Measurements from ENCODE around the gene OXSR1. TPM values are rescaled to one million over a fixed set of nuclear protein-coding genes. Genes with fewer than 3 reads are reported as not detected.
A peak's percentile ranks its signal among the peaks of the same experiment; 100 is the strongest.

The OXSR1 gene
- total and polyA plus RNA-seq, 10 of the 15 experiments (the other 5 are each of a cell fraction or from before 2014, with no cell fraction given): 12.4 to 54.6 (median 35.7) TPM

DNA sequence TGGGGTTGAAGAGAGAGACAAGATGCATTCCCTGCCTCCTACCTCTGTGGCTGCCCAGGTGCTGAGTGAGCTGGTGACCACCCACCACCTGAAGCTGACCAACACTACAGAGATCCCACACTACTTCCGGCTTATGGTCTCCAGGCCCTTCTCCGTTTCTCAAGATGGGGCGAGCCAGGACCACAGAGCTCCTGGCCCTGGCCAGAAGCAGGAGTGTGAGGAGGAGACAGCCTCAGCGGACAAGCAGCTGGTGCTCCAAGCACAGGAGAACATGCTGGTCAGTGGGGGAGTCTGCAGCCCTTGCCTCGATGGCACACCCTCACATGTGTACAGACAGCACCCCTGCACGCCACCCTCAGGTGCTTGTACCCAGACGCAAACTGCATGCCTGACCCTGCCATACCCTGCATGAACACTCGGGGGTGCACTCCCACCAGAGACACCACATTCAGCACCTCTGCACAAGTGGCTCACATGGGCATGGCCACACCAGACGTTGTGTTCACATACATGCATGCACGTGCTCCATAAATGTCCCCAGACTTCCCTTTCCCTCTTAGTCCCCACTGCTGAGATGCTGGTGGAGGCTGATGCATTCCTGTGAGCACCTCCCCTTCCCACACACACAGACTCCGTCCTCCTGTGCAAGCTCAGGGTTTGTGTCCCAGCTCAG, 47.5 kb upstream of the OXSR1 start (continued):
- TF ChIP-seq, protein P1, sequence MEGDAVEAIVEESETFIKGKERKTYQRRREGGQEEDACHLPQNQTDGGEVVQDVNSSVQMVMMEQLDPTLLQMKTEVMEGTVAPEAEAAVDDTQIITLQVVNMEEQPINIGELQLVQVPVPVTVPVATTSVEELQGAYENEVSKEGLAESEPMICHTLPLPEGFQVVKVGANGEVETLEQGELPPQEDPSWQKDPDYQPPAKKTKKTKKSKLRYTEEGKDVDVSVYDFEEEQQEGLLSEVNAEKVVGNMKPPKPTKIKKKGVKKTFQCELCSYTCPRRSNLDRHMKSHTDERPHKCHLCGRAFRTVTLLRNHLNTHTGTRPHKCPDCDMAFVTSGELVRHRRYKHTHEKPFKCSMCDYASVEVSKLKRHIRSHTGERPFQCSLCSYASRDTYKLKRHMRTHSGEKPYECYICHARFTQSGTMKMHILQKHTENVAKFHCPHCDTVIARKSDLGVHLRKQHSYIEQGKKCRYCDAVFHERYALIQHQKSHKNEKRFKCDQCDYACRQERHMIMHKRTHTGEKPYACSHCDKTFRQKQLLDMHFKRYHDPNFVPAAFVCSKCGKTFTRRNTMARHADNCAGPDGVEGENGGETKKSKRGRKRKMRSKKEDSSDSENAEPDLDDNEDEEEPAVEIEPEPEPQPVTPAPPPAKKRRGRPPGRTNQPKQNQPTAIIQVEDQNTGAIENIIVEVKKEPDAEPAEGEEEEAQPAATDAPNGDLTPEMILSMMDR (IDR thresholded peaks at IDR 0.05 in 2 of 3, conservative IDR thresholded peaks at IDR 0.05 in 1 of 3; ENCODE audit: control insufficient read depth in 2 of 3, extremely low read depth in 1 of 3, insufficient read depth in 1 of 3, low read depth in 3 of 3, low read length in 3 of 3): peak; percentile 94 to 97 (median 95)

DNA sequence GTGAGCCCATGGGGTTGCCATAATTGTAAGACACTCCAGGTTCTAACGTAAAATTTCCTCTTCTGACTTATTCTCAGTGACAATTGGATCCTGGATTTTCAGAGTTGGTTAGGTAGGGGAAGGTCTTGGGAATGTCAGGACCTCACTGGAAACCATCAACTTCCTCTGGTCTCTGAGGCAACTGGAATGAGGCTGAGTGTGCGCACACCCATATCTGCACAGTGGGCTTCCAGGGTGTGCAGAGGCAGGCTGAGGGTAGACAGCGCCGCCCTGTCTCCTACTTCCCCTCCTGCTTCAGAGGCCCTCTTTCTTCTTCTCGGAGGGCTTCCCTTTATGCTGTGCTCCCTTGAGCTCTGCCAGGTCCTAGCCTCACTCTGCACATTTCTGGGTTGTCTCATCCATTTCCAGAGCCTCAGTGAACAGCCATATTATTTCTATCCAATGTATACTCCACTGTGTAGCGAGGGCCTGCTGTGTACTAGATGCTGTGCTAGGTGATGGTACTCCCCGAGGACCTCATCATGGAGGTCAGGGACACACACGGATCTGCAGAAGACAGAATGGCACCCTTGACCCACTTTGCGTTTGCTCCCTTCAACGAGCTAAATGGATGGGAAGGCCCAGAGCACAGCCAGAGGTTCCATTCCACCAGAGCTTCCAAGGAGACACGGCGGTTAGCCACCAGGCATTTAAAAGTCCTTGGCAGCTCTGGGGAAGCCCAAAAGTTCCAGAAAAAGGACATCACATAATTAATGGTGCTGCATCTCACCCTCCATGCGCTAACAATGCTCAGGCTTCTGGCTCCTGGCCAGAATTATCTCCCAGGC, 46.7 kb upstream of the OXSR1 start:
- TSS peak; percentile 46 for BruUV-seq (replicated peaks)
- no peak for ATAC-seq
- H4K20me1 ChIP-seq (ENCODE audit: control insufficient read depth, insufficient read depth): no peaks in the 10 kb centered on the region
- WGBS (ENCODE audit: insufficient coverage, insufficient replicate concordance, low lambda C conversion rate, missing lambda C conversion rate): 90% methylated on average over 13 of the region's 13 CpGs
- in situ Hi-C loops (cut with MboI) (loop anchor here (5.0 kb wide), 1 partner anchor 364 kb away; no protein-coding TSS in a partner anchor), intact Hi-C loops (cut with micrococcal nuclease; ENCODE audit: unreplicated experiment) (loop anchor here (1.0 to 5.0 kb wide), 5 partner anchors 119 to 362 kb away; partner anchors contain the start of genes SLC22A14 and XYLB)
- no peaks in the 10 kb centered on the region for H3K9me3 ChIP-seq (replicated peaks; ENCODE audit: control insufficient read depth, insufficient read depth, low read length)
- no peak overlapping the region for H2AFZ ChIP-seq (ENCODE audit: control insufficient read depth, low read depth, low read length)
- no peak for DNase-seq (ENCODE audit: low read depth, low spot score)
- peaks cover 0 to 14% of the 10 kb centered on the region in 2 experiments; a peak in 3 of 4 replicates for H3K36me3 ChIP-seq (ENCODE audit: control insufficient read depth in 2 of 2, insufficient read depth in 2 of 2, low read length in 1 of 2)
- no peaks in the 10 kb centered on the region; a peak in 1 of 4 replicates for H3K27me3 ChIP-seq (replicated peaks in 1 of 2; ENCODE audit: control insufficient read depth in 2 of 2, insufficient read depth in 2 of 2, low read length in 1 of 2)
- ChIA-PET RAD21 (ENCODE audit: unreplicated experiment) (interaction anchor here (0.9 to 1.7 kb wide), 7 partner anchors 10 to 361 kb away, joined by 3 to 6 read pairs (median 3); no protein-coding TSS in a partner anchor), SMC1A (ENCODE audit: uncharacterized antibody, unreplicated experiment) (interaction anchor here (0.9 to 4.0 kb wide), 5 partner anchors 10 to 179 kb away, joined by 3 to 20 read pairs (median 3); partner anchors contain the start of gene SLC22A14), POLR2A (interaction anchor here (0.6 kb wide), 1 partner anchor 251 kb away, joined by 3 read pairs; no protein-coding TSS in a partner anchor), CTCF (interaction anchor here (0.7 to 5.7 kb wide), 13 partner anchors 10 to 867 kb away, joined by 3 to 42 read pairs (median 4); partner anchors contain the start of gene DLEC1)
- peaks cover 6% of the 10 kb centered on the region; the same call in 1 of the 2 replicates for H3K4me1 ChIP-seq (ENCODE audit: control insufficient read depth, insufficient read depth, low read length)
- H3K4me2 ChIP-seq (ENCODE audit: control insufficient read depth, insufficient read depth): no peak overlapping the region
- H3K9ac ChIP-seq (ENCODE audit: control insufficient read depth, insufficient read depth, low read length): no peak overlapping the region
- H3K79me2 ChIP-seq (ENCODE audit: control insufficient read depth, insufficient read depth, low read length): no peaks in the 10 kb centered on the region
- no peak overlapping the region for H3K27ac ChIP-seq (ENCODE audit: control insufficient read depth, insufficient read depth)
- TF ChIP-seq TCF7 (IDR thresholded peaks at IDR 0.05; ENCODE audit: borderline replicate concordance) (no peak), LARP7 (IDR thresholded peaks at IDR 0.05) (no peak), POLR2A (IDR thresholded peaks at IDR 0.05; ENCODE audit: low read depth, low read length) (no peak; the same call in 1 of the 2 replicates), GABPA (IDR thresholded peaks at IDR 0.05; ENCODE audit: low read depth) (no peak), SMAD1 (IDR thresholded peaks at IDR 0.05; ENCODE audit: low read depth, partially characterized antibody) (no peak), TARDBP (IDR thresholded peaks at IDR 0.05; ENCODE audit: borderline replicate concordance) (no peak), EED (IDR thresholded peaks at IDR 0.05; ENCODE audit: low read depth) (no peak)
- TF ChIP-seq, protein P2, sequence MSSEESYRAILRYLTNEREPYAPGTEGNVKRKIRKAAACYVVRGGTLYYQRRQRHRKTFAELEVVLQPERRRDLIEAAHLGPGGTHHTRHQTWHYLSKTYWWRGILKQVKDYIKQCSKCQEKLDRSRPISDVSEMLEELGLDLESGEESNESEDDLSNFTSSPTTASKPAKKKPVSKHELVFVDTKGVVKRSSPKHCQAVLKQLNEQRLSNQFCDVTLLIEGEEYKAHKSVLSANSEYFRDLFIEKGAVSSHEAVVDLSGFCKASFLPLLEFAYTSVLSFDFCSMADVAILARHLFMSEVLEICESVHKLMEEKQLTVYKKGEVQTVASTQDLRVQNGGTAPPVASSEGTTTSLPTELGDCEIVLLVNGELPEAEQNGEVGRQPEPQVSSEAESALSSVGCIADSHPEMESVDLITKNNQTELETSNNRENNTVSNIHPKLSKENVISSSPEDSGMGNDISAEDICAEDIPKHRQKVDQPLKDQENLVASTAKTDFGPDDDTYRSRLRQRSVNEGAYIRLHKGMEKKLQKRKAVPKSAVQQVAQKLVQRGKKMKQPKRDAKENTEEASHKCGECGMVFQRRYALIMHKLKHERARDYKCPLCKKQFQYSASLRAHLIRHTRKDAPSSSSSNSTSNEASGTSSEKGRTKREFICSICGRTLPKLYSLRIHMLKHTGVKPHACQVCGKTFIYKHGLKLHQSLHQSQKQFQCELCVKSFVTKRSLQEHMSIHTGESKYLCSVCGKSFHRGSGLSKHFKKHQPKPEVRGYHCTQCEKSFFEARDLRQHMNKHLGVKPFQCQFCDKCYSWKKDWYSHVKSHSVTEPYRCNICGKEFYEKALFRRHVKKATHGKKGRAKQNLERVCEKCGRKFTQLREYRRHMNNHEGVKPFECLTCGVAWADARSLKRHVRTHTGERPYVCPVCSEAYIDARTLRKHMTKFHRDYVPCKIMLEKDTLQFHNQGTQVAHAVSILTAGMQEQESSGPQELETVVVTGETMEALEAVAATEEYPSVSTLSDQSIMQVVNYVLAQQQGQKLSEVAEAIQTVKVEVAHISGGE (CRISPR knock-in tag; IDR thresholded peaks at IDR 0.05): no peak
- FAIRE-seq: no peak
- H3K4me3 ChIP-seq: no peak overlapping the region

All from GM12878 (cell line).